GM18951 (cell line): ENCODE results near the gene SART1.

Experiments used
- POLR2A ChIP-seq: IDR thresholded peaks from 4 replicates; pipeline ENCODE4 v1.6.1; 2011; ENCODE audit warnings: mild to moderate bottlenecking; ENCODE audit not compliant: insufficient read length, insufficient read depth; ENCODE audit errors: extremely low read depth
- in situ Hi-C: fragments of 300-500 bp; cut with MboI; formaldehyde crosslinking; loops from one replicate; pipeline ENCODE4 v1.12.0; 2022; ENCODE audit warnings: low sequenced_read_pairs, mixed read lengths, inconsistent platforms; ENCODE audit not compliant: unreplicated experiment

SART1 gene

DNA sequence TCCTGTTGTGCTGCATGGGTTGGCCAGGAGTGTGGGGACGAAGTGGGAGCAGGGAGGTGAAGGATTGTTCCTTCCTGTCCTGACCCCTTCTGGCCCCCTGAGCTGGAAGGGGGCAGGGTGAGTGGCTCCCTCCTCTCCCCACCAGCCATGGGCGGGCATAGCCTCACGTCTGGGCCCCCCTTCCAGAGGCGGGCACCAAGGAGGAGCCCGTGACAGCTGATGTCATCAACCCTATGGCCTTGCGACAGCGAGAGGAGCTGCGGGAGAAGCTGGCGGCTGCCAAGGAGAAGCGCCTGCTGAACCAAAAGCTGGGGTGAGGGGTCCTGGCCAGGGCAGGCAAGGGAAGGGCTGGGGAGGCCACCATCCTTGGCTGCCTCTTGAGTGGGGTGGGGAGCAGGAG, 3.4 kb downstream of the SART1 start:
- in situ Hi-C loops, result no loop called here
- no peak for TF ChIP-seq POLR2A

DNA sequence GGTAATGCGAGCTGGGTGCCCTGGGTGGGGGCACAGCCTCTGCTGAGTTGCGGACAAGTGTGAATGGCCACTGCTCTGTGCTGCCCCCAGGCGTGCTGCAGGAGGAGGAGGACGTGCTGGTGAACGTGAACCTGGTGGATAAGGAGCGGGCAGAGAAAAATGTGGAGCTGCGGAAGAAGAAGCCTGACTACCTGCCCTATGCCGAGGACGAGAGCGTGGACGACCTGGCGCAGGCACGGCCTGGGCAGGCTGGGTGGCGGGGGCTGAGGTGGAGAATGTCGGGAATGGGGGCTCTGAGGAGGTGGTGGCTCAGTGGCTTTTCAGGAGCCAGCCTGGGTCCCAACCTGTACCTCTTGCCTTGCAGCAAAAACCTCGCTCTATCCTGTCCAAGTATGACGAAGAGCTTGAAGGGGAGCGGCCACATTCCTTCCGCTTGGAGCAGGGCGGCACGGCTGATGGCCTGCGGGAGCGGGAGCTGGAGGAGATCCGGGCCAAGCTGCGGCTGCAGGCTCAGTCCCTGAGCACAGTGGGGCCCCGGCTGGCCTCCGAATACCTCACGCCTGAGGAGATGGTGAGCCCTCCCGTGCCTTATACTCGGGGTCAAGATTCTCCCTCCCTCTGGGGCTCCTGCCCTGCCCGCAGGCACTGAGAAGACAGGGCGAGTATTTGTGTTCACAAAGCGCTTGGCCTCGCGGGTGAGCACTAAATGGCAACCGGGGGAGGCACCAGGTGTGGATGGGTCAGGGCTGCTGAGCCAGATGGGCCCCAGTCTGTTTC, 4.6 kb downstream of the SART1 start:
- TF ChIP-seq POLR2A, result no peak
- in situ Hi-C loops, result no loop called here

DNA sequence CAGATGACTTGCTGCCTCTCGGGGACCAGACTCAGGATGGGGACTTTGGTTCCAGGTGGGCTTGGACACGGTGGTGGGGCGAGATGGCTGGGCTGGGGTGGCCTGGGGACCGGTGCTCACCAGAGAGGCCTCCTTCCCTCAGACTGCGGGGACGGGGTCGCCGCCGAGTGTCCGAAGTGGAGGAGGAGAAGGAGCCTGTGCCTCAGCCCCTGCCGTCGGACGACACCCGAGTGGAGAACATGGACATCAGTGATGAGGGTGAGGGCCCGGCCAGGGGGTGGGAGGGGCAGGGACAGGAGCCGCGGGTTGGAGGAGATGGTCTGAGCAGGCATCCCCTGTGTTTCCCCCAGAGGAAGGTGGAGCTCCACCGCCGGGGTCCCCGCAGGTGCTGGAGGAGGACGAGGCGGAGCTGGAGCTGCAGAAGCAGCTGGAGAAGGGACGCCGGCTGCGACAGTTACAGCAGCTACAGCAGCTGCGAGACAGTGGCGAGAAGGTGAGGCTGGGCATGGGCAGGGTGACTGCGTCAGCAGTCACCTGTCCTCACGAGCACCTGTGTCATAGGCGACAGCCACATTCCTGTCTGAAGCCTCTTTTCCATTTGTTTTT, 5.9 kb downstream of the SART1 start:
- no peak for TF ChIP-seq POLR2A
- in situ Hi-C loops, result no loop called here

DNA sequence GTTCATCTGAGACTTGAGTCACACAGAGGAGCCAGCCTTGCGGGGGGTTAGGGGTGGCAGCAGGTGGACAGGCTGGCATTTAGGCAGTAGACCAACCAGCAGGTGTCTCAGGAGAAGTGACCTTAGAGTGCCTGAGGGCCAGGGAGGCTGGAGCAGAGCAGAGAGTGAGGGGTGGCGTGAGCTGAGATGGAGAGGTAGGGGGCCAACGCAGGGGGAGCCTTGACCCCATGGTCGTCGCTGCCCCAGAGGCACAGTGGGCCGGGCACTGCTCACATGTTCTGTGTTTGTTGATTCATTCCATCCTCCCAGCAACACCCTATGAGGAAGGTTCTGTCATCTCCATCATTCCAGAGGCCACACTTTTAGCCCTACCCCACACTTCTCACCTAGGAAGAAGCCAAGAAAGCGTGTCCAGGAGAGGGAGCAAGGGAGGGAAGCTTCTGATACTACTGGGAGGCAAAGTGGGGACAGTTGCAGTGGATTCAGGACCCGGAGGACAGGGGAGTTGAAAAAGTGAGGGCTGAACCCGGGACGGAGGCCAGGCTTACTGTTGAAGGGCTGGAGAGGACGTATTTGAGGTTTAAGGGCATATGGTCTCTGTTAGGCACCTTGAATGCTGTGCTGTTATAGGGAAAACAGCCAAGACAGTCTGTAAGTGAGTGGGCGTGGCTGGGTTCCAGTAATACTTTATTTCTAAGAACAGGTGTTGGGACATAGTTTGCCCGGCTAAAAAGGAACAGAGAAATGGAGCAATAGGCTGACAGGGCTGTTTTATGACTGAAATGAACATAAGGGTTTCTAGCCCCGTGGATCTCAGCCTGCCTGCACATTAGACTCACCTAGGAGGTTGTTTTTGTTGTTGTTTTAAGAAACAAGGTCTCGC, 7.3 kb downstream of the SART1 start:
- TF ChIP-seq POLR2A, result no peak
- in situ Hi-C loops, result no loop called here

DNA sequence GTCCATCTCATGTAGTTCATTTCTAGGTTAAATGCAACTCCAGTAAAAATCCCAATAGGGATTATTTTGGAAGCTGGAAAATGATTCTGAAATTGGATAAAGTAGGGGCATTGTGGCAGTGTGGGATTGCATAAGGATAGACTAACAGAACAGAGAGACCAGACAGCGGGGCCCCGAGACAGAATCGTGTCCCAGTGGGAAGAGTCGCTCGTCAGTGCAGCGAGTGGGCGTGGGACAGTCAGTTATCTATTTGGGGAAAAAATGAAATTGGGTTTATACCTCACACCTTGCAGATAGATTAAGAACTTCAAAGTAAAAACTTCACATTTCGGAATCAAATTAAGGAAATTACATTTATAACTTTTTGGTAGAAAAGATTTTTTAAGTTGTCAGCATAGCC, 10.6 kb downstream of the SART1 start:
- no peak for TF ChIP-seq POLR2A
- in situ Hi-C loops, result no loop called here

DNA sequence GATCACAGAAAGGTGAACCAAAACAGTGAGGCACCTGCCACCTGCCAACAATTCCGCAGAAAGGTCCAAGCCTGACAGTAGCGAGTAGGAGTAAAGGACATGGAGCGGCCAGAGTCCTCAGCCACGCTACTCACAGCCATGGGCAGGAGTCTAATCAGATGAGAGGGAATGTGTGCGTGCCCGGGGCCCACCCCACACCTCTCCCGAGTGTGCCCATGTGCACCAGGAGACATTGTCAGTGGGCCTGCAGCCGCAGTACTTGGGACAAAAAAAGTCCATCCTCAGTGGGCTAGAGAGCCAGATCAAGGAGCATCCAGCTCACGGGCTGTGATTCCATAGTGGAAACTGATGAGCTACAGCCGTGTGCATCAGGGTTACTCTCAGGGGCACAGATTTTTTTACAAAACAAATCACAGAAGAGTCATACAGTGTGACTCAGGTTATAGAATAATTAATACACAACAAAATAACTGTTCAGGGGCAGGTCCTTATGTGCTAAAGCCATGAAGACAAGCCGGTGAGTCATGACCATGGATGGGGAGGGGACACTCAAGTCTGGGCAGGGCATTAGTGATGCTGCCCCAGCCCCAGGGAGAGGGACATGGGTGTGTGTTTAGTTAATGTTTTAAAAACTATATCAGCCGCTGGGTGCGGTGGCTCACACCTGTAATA, 12.0 kb downstream of the SART1 start:
- no peak for TF ChIP-seq POLR2A
- in situ Hi-C loops, result no loop called here

DNA sequence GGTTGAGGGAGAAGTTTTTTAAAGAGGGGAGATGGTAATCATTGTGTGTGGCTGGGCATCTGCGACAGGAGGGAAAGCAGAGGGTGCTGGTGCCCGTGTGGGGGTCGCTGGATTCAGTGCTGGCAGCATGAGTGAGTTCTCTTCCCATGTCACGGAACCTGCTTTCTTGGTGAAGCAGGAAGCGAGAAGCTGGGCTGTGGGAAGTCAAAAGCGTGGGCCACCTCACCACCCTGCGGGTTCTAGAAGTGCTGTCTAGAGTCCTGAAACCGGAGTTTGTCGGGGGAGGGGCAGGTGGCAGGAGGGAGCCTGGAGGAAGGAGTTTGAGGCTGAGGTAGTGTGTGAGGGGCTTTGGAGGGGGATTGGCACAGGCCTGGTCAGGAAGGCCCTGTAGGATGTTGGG, 14.2 kb downstream of the SART1 start:
- in situ Hi-C loops, result loop anchor here (25.0 kb wide), 1 partner anchor 263 kb away; the partner anchor contains the start of genes KAT5 and RNASEH2C

DNA sequence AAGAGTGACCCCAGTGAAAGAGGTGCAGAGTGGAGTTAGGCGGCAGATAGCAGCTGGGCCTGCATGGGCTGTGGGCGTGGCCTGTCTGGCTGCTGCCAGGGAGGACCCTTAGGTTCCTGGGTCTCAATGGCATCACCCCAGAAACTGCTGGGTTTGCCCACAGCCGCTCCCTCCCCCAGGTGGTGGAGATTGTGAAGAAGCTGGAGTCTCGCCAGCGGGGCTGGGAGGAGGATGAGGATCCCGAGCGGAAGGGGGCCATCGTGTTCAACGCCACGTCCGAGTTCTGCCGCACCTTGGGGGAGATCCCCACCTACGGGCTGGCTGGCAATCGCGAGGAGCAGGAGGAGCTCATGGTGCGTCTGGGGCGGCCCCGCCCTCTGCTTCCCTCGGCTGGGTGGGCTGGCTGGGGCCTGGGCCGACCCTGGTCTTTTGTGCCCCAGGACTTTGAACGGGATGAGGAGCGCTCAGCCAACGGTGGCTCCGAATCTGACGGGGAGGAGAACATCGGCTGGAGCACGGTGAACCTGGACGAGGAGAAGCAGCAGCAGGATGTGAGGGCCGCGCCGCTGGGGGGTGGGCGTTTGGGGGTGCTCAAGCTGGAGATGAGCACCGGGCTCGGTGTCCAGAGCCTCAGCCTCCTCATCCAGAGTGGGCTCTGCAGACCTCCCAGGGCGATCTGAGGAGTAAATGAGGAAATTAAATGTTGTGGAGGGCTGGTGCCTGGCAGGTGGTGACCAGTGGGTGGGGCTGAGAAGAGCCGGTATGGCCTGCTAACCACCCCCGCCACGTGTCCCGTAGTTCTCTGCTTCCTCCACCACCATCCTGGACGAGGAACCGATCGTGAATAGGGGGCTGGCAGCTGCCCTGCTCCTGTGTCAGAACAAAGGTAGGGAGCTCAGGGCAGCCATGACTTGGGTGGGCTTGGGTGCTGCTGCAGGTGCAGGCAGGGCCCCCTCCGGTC, 15.0 kb downstream of the SART1 start:
- in situ Hi-C loops, result loop anchor here (25.0 kb wide), 1 partner anchor 264 kb away; the partner anchor contains the start of genes KAT5 and RNASEH2C
- TF ChIP-seq POLR2A, result no peak

More for the DNA sequence above, 14.2 kb downstream of the SART1 start:
- no peak for TF ChIP-seq POLR2A

DNA sequence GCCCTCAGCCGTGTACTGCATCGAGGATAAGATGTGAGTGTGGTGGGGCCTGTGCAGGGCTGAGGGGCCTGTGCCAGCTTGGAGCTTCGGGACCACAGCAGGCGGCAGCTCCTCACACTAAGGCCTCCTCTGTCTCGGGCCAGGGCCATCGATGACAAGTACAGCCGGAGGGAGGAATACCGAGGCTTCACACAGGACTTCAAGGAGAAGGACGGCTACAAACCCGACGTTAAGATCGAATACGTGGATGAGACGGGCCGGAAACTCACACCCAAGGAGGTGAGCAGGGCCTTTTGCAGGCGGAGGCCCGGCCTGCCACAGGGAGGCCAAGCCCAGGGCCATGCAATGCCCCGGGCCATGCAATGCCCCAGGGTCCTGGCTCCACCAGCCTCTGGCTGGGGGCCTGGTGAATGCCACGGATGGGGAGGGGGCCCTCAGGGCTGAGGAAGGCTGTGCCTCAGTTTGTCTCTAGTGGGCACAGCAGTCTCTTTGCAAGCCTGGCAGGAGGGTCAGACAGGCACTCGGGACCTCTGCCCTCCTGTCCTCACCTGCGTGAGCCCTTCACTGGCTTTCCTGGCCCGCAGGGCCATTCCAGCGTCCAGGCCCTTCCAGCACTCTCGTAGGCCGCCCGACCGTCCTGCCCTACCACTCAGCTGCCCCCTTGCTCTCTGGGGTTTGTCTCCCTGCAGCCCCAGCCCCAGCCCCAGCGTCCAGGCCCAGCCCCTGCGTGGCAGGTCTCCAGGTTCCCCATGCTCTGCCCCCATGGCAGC, 16.3 kb downstream of the SART1 start:
- TF ChIP-seq POLR2A, result no peak
- in situ Hi-C loops, result loop anchor here (25.0 kb wide), 1 partner anchor 266 kb away; the partner anchor contains the start of genes KAT5 and RNASEH2C

DNA sequence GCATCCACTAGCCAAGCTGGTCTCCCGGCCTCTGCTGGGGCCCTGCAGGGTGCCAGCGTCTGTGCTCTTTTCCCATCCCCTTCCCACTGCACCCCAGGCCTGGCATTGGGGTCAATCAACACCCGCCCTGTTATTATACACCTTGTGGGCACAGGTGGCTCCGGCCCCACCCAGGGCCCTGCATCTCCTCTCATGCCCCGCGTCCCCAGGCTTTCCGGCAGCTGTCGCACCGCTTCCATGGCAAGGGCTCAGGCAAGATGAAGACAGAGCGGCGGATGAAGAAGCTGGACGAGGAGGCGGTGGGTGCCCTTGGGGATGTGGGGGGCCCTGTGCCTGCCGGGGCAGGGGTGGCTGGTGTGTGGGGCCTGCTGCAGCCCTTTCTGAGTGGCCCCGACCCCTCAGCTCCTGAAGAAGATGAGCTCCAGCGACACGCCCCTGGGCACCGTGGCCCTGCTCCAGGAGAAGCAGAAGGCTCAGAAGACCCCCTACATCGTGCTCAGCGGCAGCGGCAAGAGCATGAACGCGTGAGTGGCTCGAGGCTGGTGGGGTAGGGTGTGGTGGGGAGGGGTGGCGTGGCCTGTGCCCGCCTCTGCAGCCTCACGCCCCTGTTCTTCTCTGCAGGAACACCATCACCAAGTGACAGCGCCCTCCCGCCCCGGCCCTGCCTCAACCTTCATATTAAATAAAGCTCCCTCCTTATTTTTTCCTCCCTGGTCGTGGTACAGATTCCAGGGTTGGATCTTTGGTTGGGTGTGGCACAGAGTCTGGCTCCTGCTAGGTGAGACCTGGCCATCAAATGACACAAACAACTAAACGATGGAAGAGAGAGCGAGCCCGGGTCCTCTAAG, 17.1 kb downstream of the SART1 start:
- in situ Hi-C loops, result loop anchor here (25.0 kb wide), 1 partner anchor 266 kb away; the partner anchor contains the start of genes KAT5 and RNASEH2C
- no peak for TF ChIP-seq POLR2A
